GM19468 (cell line): ENCODE results near the gene TPRN.
"Not testable (repeated sequence)": the region's sequence is repeated elsewhere in the genome, so short reads cannot be mapped to it uniquely, and the experiment has no call there.

Experiments
- ATAC-seq: cut with Tn5 transposase; IDR thresholded peaks from one replicate; pipeline ENCODE4 v1.9.1; 2021; ENCODE audit warnings: mild to moderate bottlenecking, moderate library complexity, moderate number of reproducible peaks; ENCODE audit not compliant: unreplicated experiment; ENCODE audit errors: extremely low read depth

TPRN gene

GRCh38 chr9:137200311-137201204 lies at the start of gene TPRN:
Gene TPRN (minus strand): TSS chr9:137200741. CDS start chr9:137200711, 30 bp downstream.
- ATAC-seq = peak; percentile 70

GRCh38 chr9:137247916-137248175 lies 47.3 kb upstream of the TPRN start:
- no peak for ATAC-seq

GRCh38 chr9:137247135-137247915 lies 46.8 kb upstream of the TPRN start:
- no peak for ATAC-seq

- no peak for ATAC-seq
These were observed 45.2 kb upstream of the TPRN start for GRCh38 chr9:137245450-137246421.

GRCh38 chr9:137244486-137245449 lies 44.2 kb upstream of the TPRN start:
- ATAC-seq = no peak

- no peak for ATAC-seq
These were observed 43.3 kb upstream of the TPRN start for GRCh38 chr9:137243626-137244485.

- not testable (repeated sequence) for ATAC-seq
These were observed 42.7 kb upstream of the TPRN start for GRCh38 chr9:137243266-137243625.

GRCh38 chr9:137242269-137243203 lies 42.0 kb upstream of the TPRN start:
- ATAC-seq = no peak

GRCh38 chr9:137241490-137242268 lies 41.1 kb upstream of the TPRN start:
- peak; percentile 0 for ATAC-seq

- ATAC-seq = peak; percentile 71
These were observed 40.4 kb upstream of the TPRN start, which contains the start of gene TUBB4B for GRCh38 chr9:137240841-137241489. Gene TUBB4B (plus strand): TSS chr9:137241287. CDS start chr9:137241361, 74 bp downstream.

- no peak for ATAC-seq
These were observed 39.8 kb upstream of the TPRN start for GRCh38 chr9:137240318-137240840.

GRCh38 chr9:137239541-137240200 lies 39.1 kb upstream of the TPRN start:
- not testable (repeated sequence) for ATAC-seq

GRCh38 chr9:137237759-137238726 lies 37.5 kb upstream of the TPRN start:
- ATAC-seq = no peak

- ATAC-seq = no peak
These were observed 36.4 kb upstream of the TPRN start for GRCh38 chr9:137236936-137237421.
